NCI-H2107 treated with DMSO at 0.1 percent for 48 hours (cell line): ENCODE results near the gene MAPK7.
A peak's percentile ranks its signal among the peaks of the same experiment; 100 is the strongest.

Source experiments
- DNase-seq: peaks from one replicate; lab custom pipeline; 2025; ENCODE audit not compliant: unreplicated experiment; lab: John Stamatoyannopoulos, UW

The MAPK7 gene

GRCh38 chr17:19362277-19363113, 15.8 kb upstream of the MAPK7 start, which contains the start of gene B9D1:
Gene B9D1, minus strand, starts transcription at chr17:19362723. Its CDS starts 154 bp downstream, at chr17:19362569.
- DNase-seq: peak; percentile 57

- DNase-seq: no peak
Observed at GRCh38 chr17:19363114-19363438, 15.2 kb upstream of the MAPK7 start.

- no peak for DNase-seq
Observed at GRCh38 chr17:19363460-19364035, 14.8 kb upstream of the MAPK7 start.

- no peak for DNase-seq
Observed at GRCh38 chr17:19364699-19365498, 13.4 kb upstream of the MAPK7 start.

- no peak for DNase-seq
Observed at GRCh38 chr17:19365499-19365817, 12.8 kb upstream of the MAPK7 start.

- DNase-seq: no peak
Observed at GRCh38 chr17:19365833-19366636, 12.3 kb upstream of the MAPK7 start.

GRCh38 chr17:19366637-19366972, 11.7 kb upstream of the MAPK7 start:
- DNase-seq: no peak

GRCh38 chr17:19368229-19368628, 10.1 kb upstream of the MAPK7 start:
- no peak for DNase-seq

- DNase-seq: no peak
Observed at GRCh38 chr17:19369107-19369778, 9.1 kb upstream of the MAPK7 start.

GRCh38 chr17:19369846-19370492, 8.3 kb upstream of the MAPK7 start:
- DNase-seq: no peak

GRCh38 chr17:19370493-19370960, 7.8 kb upstream of the MAPK7 start:
- DNase-seq: no peak

- no peak for DNase-seq
Observed at GRCh38 chr17:19371259-19372010, 6.9 kb upstream of the MAPK7 start.

GRCh38 chr17:19372011-19372370, 6.3 kb upstream of the MAPK7 start:
- DNase-seq: no peak

GRCh38 chr17:19372439-19372838, 5.9 kb upstream of the MAPK7 start:
- DNase-seq: no peak

GRCh38 chr17:19372866-19373504, 5.3 kb upstream of the MAPK7 start:
- DNase-seq: no peak

GRCh38 chr17:19374136-19374535, 4.2 kb upstream of the MAPK7 start:
- DNase-seq: no peak

GRCh38 chr17:19375732-19376131, 2.6 kb upstream of the MAPK7 start:
- DNase-seq: no peak

GRCh38 chr17:19376811-19377210, 1.5 kb upstream of the MAPK7 start:
- no peak for DNase-seq
